Measurements from ENCODE around the gene POLL. TPM values are rescaled to one million over a fixed set of nuclear protein-coding genes. Genes with fewer than 3 reads are reported as not detected.

The POLL gene
- total and polyA plus RNA-seq, 2 donors (not counting 1 experiment from before 2014, with no cell fraction given): 10.9 to 15.7 TPM

- Histone ChIP-seq H3K9ac (ENCODE audit: insufficient read depth, low read length) (no peak overlapping the region), H3K9me3 (ENCODE audit: control insufficient read depth, insufficient read depth, low read depth, low read length) (no peaks in the 10 kb centered on the region), H3K4me2 (ENCODE audit: extremely low read depth, insufficient read depth, low read length) (no peak overlapping the region), H3K4me3 (replicated peaks in 1 of 4; ENCODE audit: control extremely low read depth in 1 of 4, insufficient read depth in 1 of 4, low read depth in 3 of 4, low read length in 4 of 4) (no peak overlapping the region), H3K27ac (ENCODE audit: insufficient read depth, low read length) (no peak overlapping the region), H3K36me3 (ENCODE audit: control insufficient read depth, insufficient read depth, low read length) (no peaks in the 10 kb centered on the region), H4K20me1 (ENCODE audit: control insufficient read depth, extremely low read depth, insufficient read depth, low read length) (no peaks in the 10 kb centered on the region), H2AFZ (ENCODE audit: low read length) (no peak overlapping the region), H3K27me3 (ENCODE audit: control insufficient read depth, insufficient read depth, low read length) (peaks cover 11% of the 10 kb centered on the region), H3K4me1 (ENCODE audit: control insufficient read depth, extremely low read depth, insufficient read depth, low read length) (no peaks in the 10 kb centered on the region), H3K79me2 (ENCODE audit: control insufficient read depth, insufficient read depth, low read length) (no peaks in the 10 kb centered on the region)
- no peak for TF ChIP-seq EZH2 (IDR thresholded peaks at IDR 0.05; ENCODE audit: low read length, missing control alignments)
- TF ChIP-seq CTCF (conservative IDR thresholded peaks at IDR 0.05 in 1 of 2, IDR thresholded peaks at IDR 0.05 in 1 of 2; ENCODE audit: low read depth in 1 of 2, low read length in 2 of 2): no peak
- DNase-seq (ENCODE audit: low read depth in 2 of 2): no peak
Observed at GRCh38 chr10:101562231-101562630, 25.8 kb downstream of the POLL start.

GRCh38 chr10:101561068-101561915 is 26.8 kb downstream of the POLL start:
- Histone ChIP-seq H4K20me1 (ENCODE audit: control insufficient read depth, extremely low read depth, insufficient read depth, low read length) (no peaks in the 10 kb centered on the region), H3K4me1 (ENCODE audit: control insufficient read depth, extremely low read depth, insufficient read depth, low read length) (no peaks in the 10 kb centered on the region), H3K4me3 (replicated peaks in 1 of 4; ENCODE audit: control extremely low read depth in 1 of 4, insufficient read depth in 1 of 4, low read depth in 3 of 4, low read length in 4 of 4) (no peak overlapping the region), H3K27me3 (ENCODE audit: control insufficient read depth, insufficient read depth, low read length) (peaks cover 10% of the 10 kb centered on the region), H3K4me2 (ENCODE audit: extremely low read depth, insufficient read depth, low read length) (no peak overlapping the region), H3K27ac (ENCODE audit: insufficient read depth, low read length) (no peak overlapping the region), H3K79me2 (ENCODE audit: control insufficient read depth, insufficient read depth, low read length) (no peaks in the 10 kb centered on the region), H2AFZ (ENCODE audit: low read length) (no peak overlapping the region), H3K9ac (ENCODE audit: insufficient read depth, low read length) (no peak overlapping the region), H3K36me3 (ENCODE audit: control insufficient read depth, insufficient read depth, low read length) (no peaks in the 10 kb centered on the region), H3K9me3 (ENCODE audit: control insufficient read depth, insufficient read depth, low read depth, low read length) (no peaks in the 10 kb centered on the region)
- no peak for TF ChIP-seq CTCF (conservative IDR thresholded peaks at IDR 0.05 in 1 of 2, IDR thresholded peaks at IDR 0.05 in 1 of 2; ENCODE audit: low read depth in 1 of 2, low read length in 2 of 2)
- no peak for TF ChIP-seq EZH2 (IDR thresholded peaks at IDR 0.05; ENCODE audit: low read length, missing control alignments)
- DNase-seq (ENCODE audit: low read depth in 2 of 2): no peak

- TF ChIP-seq CTCF (conservative IDR thresholded peaks at IDR 0.05 in 1 of 2, IDR thresholded peaks at IDR 0.05 in 1 of 2; ENCODE audit: low read depth in 1 of 2, low read length in 2 of 2) (no peak), EZH2 (IDR thresholded peaks at IDR 0.05; ENCODE audit: low read length, missing control alignments) (no peak)
- H2AFZ ChIP-seq (ENCODE audit: low read length): no peak overlapping the region
- no peak for DNase-seq (ENCODE audit: low read depth in 2 of 2)
- H3K79me2 ChIP-seq (ENCODE audit: control insufficient read depth, insufficient read depth, low read length): no peaks in the 10 kb centered on the region
- no peak overlapping the region for H3K4me3 ChIP-seq (replicated peaks in 1 of 4; ENCODE audit: control extremely low read depth in 1 of 4, insufficient read depth in 1 of 4, low read depth in 3 of 4, low read length in 4 of 4)
- H3K36me3 ChIP-seq (ENCODE audit: control insufficient read depth, insufficient read depth, low read length): no peaks in the 10 kb centered on the region
- no peaks in the 10 kb centered on the region for H3K4me1 ChIP-seq (ENCODE audit: control insufficient read depth, extremely low read depth, insufficient read depth, low read length)
- H3K27me3 ChIP-seq (ENCODE audit: control insufficient read depth, insufficient read depth, low read length): peaks cover 3% of the 10 kb centered on the region
- no peak overlapping the region for H3K4me2 ChIP-seq (ENCODE audit: extremely low read depth, insufficient read depth, low read length)
- no peaks in the 10 kb centered on the region for H4K20me1 ChIP-seq (ENCODE audit: control insufficient read depth, extremely low read depth, insufficient read depth, low read length)
- no peaks in the 10 kb centered on the region for H3K9me3 ChIP-seq (ENCODE audit: control insufficient read depth, insufficient read depth, low read depth, low read length)
- H3K9ac ChIP-seq (ENCODE audit: insufficient read depth, low read length): no peak overlapping the region
- no peak overlapping the region for H3K27ac ChIP-seq (ENCODE audit: insufficient read depth, low read length)
Observed at GRCh38 chr10:101560298-101561067, 27.6 kb downstream of the POLL start.
